Bronchial epithelial cell (primary cell): ENCODE measurements around the gene PRKG1. TPM values are rescaled to one million over a fixed set of nuclear protein-coding genes. Genes with fewer than 3 reads are reported as not detected.

Experiments
- DNase-seq: peaks from one replicate; pipeline ENCODE4 v3.0.0-alpha.2; 2010; ENCODE audit warnings: low read depth
- FAIRE-seq: peaks from 2 replicates; lab custom pipeline; 2011; peaks lifted over from hg19 to GRCh38; lab: Jason Lieb, UNC
- H3K27me3 ChIP-seq: 2 replicates; pipeline ENCODE4 v1.5.1; 2011; ENCODE audit warnings: low read length; ENCODE audit not compliant: control insufficient read depth, insufficient read depth
- H3K36me3 ChIP-seq: 2 replicates; pipeline ENCODE4 v1.5.1; 2011; ENCODE audit warnings: low read length; ENCODE audit not compliant: control insufficient read depth, insufficient read depth
- H3K4me3 ChIP-seq: 2 replicates; pipeline ENCODE4 v1.5.1; 2011; ENCODE audit warnings: mild to moderate bottlenecking, low read depth, low read length, control low read depth
- CTCF ChIP-seq: IDR thresholded peaks from 2 replicates; pipeline ENCODE4 v1.5.1; 2011; ENCODE audit warnings: mild to moderate bottlenecking, moderate library complexity, low read length, control low read depth, inconsistent platforms; ENCODE audit not compliant: insufficient read depth, severe bottlenecking
- total RNA-seq: library from RNA; depleted of rRNA; stranded (reverse); fragments of >200 nt; gene quantifications from 2 replicates; pipeline ENCODE4 v1.2.1, GENCODE V29; 2014

The PRKG1 gene
- total RNA-seq, 1 donor from 2014 or later, result 0.26 TPM

- Histone ChIP-seq H3K4me3 (no peak overlapping the region), H3K36me3 (no peaks in the 10 kb centered on the region), H3K27me3 (no peaks in the 10 kb centered on the region)
- no peak for TF ChIP-seq CTCF
- FAIRE-seq (no peak), DNase-seq (no peak)
These were observed 997.5 kb downstream of the PRKG1 start for GRCh38 chr10:52071814-52072213.

- FAIRE-seq (no peak), DNase-seq (no peak)
- H3K27me3 ChIP-seq, result no peaks in the 10 kb centered on the region
- TF ChIP-seq CTCF, result no peak
- H3K4me3 ChIP-seq, result no peak overlapping the region
- no peaks in the 10 kb centered on the region for H3K36me3 ChIP-seq
These were observed 1000.3 kb downstream of the PRKG1 start for GRCh38 chr10:52074505-52075026.

- Histone ChIP-seq H3K36me3 (no peaks in the 10 kb centered on the region), H3K27me3 (no peaks in the 10 kb centered on the region), H3K4me3 (no peak overlapping the region)
- FAIRE-seq (no peak), DNase-seq (no peak)
- TF ChIP-seq CTCF, result no peak
These were observed 1003.5 kb downstream of the PRKG1 start for GRCh38 chr10:52077814-52078213.

- no peak for TF ChIP-seq CTCF
- Histone ChIP-seq H3K4me3 (no peak overlapping the region), H3K36me3 (no peaks in the 10 kb centered on the region), H3K27me3 (no peaks in the 10 kb centered on the region)
- FAIRE-seq (no peak), DNase-seq (no peak)
These were observed 1004.2 kb downstream of the PRKG1 start for GRCh38 chr10:52078397-52078937.

- DNase-seq (no peak), FAIRE-seq (no peak)
- TF ChIP-seq CTCF, result no peak
- Histone ChIP-seq H3K36me3 (no peaks in the 10 kb centered on the region), H3K27me3 (no peaks in the 10 kb centered on the region), H3K4me3 (no peak overlapping the region)
These were observed 1008.0 kb downstream of the PRKG1 start for GRCh38 chr10:52082307-52082706.

GRCh38 chr10:52083422-52083821 lies 1009.1 kb downstream of the PRKG1 start:
- TF ChIP-seq CTCF, result no peak
- no peak for FAIRE-seq

More at GRCh38 chr10:52083422-52083821, 1009.1 kb downstream of the PRKG1 start:
- H3K36me3 ChIP-seq, result no peaks in the 10 kb centered on the region
- DNase-seq, result no peak
- no peaks in the 10 kb centered on the region for H3K27me3 ChIP-seq
- H3K4me3 ChIP-seq, result no peak overlapping the region
